HL-60 (cell line): Measurements from ENCODE around the gene C16orf86.
A peak's percentile ranks its signal among the peaks of the same experiment; 100 is the strongest.

Source experiments
- DNase-seq, 2 experiments: peaks; one replicate each; pipeline ENCODE4 v3.0.0-alpha.2; 2010 to 2020; ENCODE audit warnings: low read depth in 1 of 2, low spot score in 1 of 2
- H3K27ac ChIP-seq: fragments of 250-450 bp; sonication (Bioruptor Pico); replicated peaks from 2 replicates; pipeline ENCODE4 v1.5.1; 2020; ENCODE audit warnings: mild to moderate bottlenecking, moderate library complexity
- H3K27me3 ChIP-seq: fragments of 250-450 bp; sonication (Bioruptor Pico); 2 replicates; pipeline ENCODE4 v1.5.1; 2021; ENCODE audit warnings: mild to moderate bottlenecking, moderate library complexity; ENCODE audit not compliant: insufficient read depth, poor library complexity, severe bottlenecking
- H3K4me3 ChIP-seq: replicated peaks from 2 replicates; pipeline ENCODE4 v1.5.1; 2011; ENCODE audit warnings: mild to moderate bottlenecking, control low read depth, low read length; ENCODE audit not compliant: insufficient read depth
- CTCF ChIP-seq: IDR thresholded peaks from one replicate; pipeline ENCODE4 v1.5.1; 2011; ENCODE audit warnings: low read length, control low read depth, inconsistent platforms; ENCODE audit not compliant: insufficient read depth
- GABPA ChIP-seq: IDR thresholded peaks from 2 replicates; pipeline ENCODE4 v1.6.1; 2012; ENCODE audit warnings: low read depth
- POLR2AphosphoS5 ChIP-seq: IDR thresholded peaks from 2 replicates; pipeline ENCODE4 v1.6.1; 2012; ENCODE audit warnings: low read depth
- REST ChIP-seq: IDR thresholded peaks from 2 replicates; pipeline ENCODE4 v1.6.1; 2012; ENCODE audit warnings: low read depth; ENCODE audit not compliant: insufficient replicate concordance
- SPI1 ChIP-seq: IDR thresholded peaks from 2 replicates; pipeline ENCODE4 v1.6.1; 2012; ENCODE audit warnings: low read depth, mild to moderate bottlenecking, borderline replicate concordance

C16orf86 gene

GRCh38 chr16:67645397-67646121, 21.1 kb upstream of the C16orf86 start:
- TF ChIP-seq CTCF (no peak), REST (no peak), POLR2AphosphoS5 (no peak), GABPA (no peak), SPI1 (no peak)
- Histone ChIP-seq H3K4me3 (peak overlapping the region; percentile 32; the same call in 1 of the 2 replicates), H3K27ac (no peak overlapping the region), H3K27me3 (no peaks in the 10 kb centered on the region)
- DNase-seq = no peak

- Histone ChIP-seq H3K27me3 (no peaks in the 10 kb centered on the region), H3K27ac (no peak overlapping the region), H3K4me3 (no peak overlapping the region)
- DNase-seq = no peak
- TF ChIP-seq SPI1 (no peak), CTCF (no peak), REST (no peak), POLR2AphosphoS5 (no peak), GABPA (no peak)
Observed at GRCh38 chr16:67647111-67647651, 19.4 kb upstream of the C16orf86 start.

- no peak for TF ChIP-seq SPI1
- Histone ChIP-seq H3K27me3 (no peaks in the 10 kb centered on the region), H3K27ac (no peak overlapping the region), H3K4me3 (no peak overlapping the region)
- DNase-seq = no peak
Observed at GRCh38 chr16:67647681-67648080, 18.9 kb upstream of the C16orf86 start.

GRCh38 chr16:67648088-67648763, 18.4 kb upstream of the C16orf86 start:
- TF ChIP-seq CTCF (no peak), REST (no peak), POLR2AphosphoS5 (no peak), SPI1 (no peak), GABPA (no peak)
- Histone ChIP-seq H3K27ac (no peak overlapping the region), H3K4me3 (no peak overlapping the region), H3K27me3 (no peaks in the 10 kb centered on the region)
- DNase-seq = no peak
